ENCODE results near the gene ANGPTL7. TPM values are rescaled to one million over a fixed set of nuclear protein-coding genes. Genes with fewer than 3 reads are reported as not detected.

The ANGPTL7 gene
- total RNA-seq, 1 donor from 2014 or later, result not detected

GRCh38 chr1:11180342-11180744 is 8.8 kb upstream of the ANGPTL7 start:
- H3K27me3 ChIP-seq (ENCODE audit: control insufficient read depth, insufficient read depth, low read length), result no peaks in the 10 kb centered on the region
- peak; percentile 50 for DNase-seq (ENCODE audit: low read depth)
- no peak overlapping the region for H3K4me3 ChIP-seq (ENCODE audit: low read depth, low read length)
- no peaks in the 10 kb centered on the region for H3K36me3 ChIP-seq (ENCODE audit: control insufficient read depth, insufficient read depth, low read length)
- TF ChIP-seq CTCF (IDR thresholded peaks at IDR 0.05; ENCODE audit: insufficient read depth, low read length, poor library complexity, severe bottlenecking), result no peak

- no peak for TF ChIP-seq CTCF (IDR thresholded peaks at IDR 0.05; ENCODE audit: insufficient read depth, low read length, poor library complexity, severe bottlenecking)
- Histone ChIP-seq H3K4me3 (ENCODE audit: low read depth, low read length) (no peak overlapping the region), H3K36me3 (ENCODE audit: control insufficient read depth, insufficient read depth, low read length) (no peaks in the 10 kb centered on the region), H3K27me3 (ENCODE audit: control insufficient read depth, insufficient read depth, low read length) (no peaks in the 10 kb centered on the region)
- no peak for DNase-seq (ENCODE audit: low read depth)
Measured at GRCh38 chr1:11182884-11183283, 6.3 kb upstream of the ANGPTL7 start.

GRCh38 chr1:11184973-11185372 is 4.2 kb upstream of the ANGPTL7 start:
- no peak for TF ChIP-seq CTCF (IDR thresholded peaks at IDR 0.05; ENCODE audit: insufficient read depth, low read length, poor library complexity, severe bottlenecking)

GRCh38 chr1:11187000-11187399 is 2.2 kb upstream of the ANGPTL7 start:
- no peak for TF ChIP-seq CTCF (IDR thresholded peaks at IDR 0.05; ENCODE audit: insufficient read depth, low read length, poor library complexity, severe bottlenecking)
- DNase-seq (ENCODE audit: low read depth), result no peak
- no peaks in the 10 kb centered on the region for H3K27me3 ChIP-seq (ENCODE audit: control insufficient read depth, insufficient read depth, low read length)
- no peak overlapping the region for H3K4me3 ChIP-seq (ENCODE audit: low read depth, low read length)
- no peaks in the 10 kb centered on the region for H3K36me3 ChIP-seq (ENCODE audit: control insufficient read depth, insufficient read depth, low read length)

More at GRCh38 chr1:11184973-11185372, 4.2 kb upstream of the ANGPTL7 start:
- no peaks in the 10 kb centered on the region for H3K36me3 ChIP-seq (ENCODE audit: control insufficient read depth, insufficient read depth, low read length)
- H3K4me3 ChIP-seq (ENCODE audit: low read depth, low read length), result no peak overlapping the region
- no peak for DNase-seq (ENCODE audit: low read depth)
- no peaks in the 10 kb centered on the region for H3K27me3 ChIP-seq (ENCODE audit: control insufficient read depth, insufficient read depth, low read length)

GRCh38 chr1:11187494-11187893 is 1.7 kb upstream of the ANGPTL7 start:
- no peak for TF ChIP-seq CTCF (IDR thresholded peaks at IDR 0.05; ENCODE audit: insufficient read depth, low read length, poor library complexity, severe bottlenecking)

GRCh38 chr1:11187931-11188330 is 1.2 kb upstream of the ANGPTL7 start:
- H3K36me3 ChIP-seq (ENCODE audit: control insufficient read depth, insufficient read depth, low read length), result no peaks in the 10 kb centered on the region

More at GRCh38 chr1:11187494-11187893, 1.7 kb upstream of the ANGPTL7 start:
- no peak for DNase-seq (ENCODE audit: low read depth)
- H3K27me3 ChIP-seq (ENCODE audit: control insufficient read depth, insufficient read depth, low read length), result no peaks in the 10 kb centered on the region
- no peak overlapping the region for H3K4me3 ChIP-seq (ENCODE audit: low read depth, low read length)
- no peaks in the 10 kb centered on the region for H3K36me3 ChIP-seq (ENCODE audit: control insufficient read depth, insufficient read depth, low read length)

More at GRCh38 chr1:11187931-11188330, 1.2 kb upstream of the ANGPTL7 start:
- TF ChIP-seq CTCF (IDR thresholded peaks at IDR 0.05; ENCODE audit: insufficient read depth, low read length, poor library complexity, severe bottlenecking), result no peak
- H3K27me3 ChIP-seq (ENCODE audit: control insufficient read depth, insufficient read depth, low read length), result no peaks in the 10 kb centered on the region
- DNase-seq (ENCODE audit: low read depth), result no peak
- H3K4me3 ChIP-seq (ENCODE audit: low read depth, low read length), result no peak overlapping the region
